GM06990 (cell line): Measurements from ENCODE around the gene MEOX1.

Experiments used
- DNase-seq: peaks from one replicate; pipeline ENCODE4 v3.0.0-alpha.2; 2011; ENCODE audit not compliant: insufficient read length; ENCODE audit errors: extremely low read depth
- H3K27me3 ChIP-seq: replicated peaks from 2 replicates; pipeline ENCODE4 v1.6.0; 2011; ENCODE audit warnings: low read length; ENCODE audit not compliant: control insufficient read depth, insufficient read depth
- H3K36me3 ChIP-seq: 2 replicates; pipeline ENCODE4 v1.5.1; 2011; ENCODE audit warnings: low read length; ENCODE audit not compliant: control insufficient read depth, insufficient read depth
- H3K4me3 ChIP-seq: replicated peaks from 2 replicates; pipeline ENCODE4 v1.5.1; 2011; ENCODE audit warnings: low read depth, mild to moderate bottlenecking, control low read depth, low read length
- TF ChIP-seq, protein P1 (sequence below): IDR thresholded peaks from 2 replicates; pipeline ENCODE4 v1.5.1; 2011; ENCODE audit warnings: low read length, control low read depth, mild to moderate bottlenecking, inconsistent platforms; ENCODE audit not compliant: insufficient read depth, poor library complexity, severe bottlenecking

The MEOX1 gene

DNA sequence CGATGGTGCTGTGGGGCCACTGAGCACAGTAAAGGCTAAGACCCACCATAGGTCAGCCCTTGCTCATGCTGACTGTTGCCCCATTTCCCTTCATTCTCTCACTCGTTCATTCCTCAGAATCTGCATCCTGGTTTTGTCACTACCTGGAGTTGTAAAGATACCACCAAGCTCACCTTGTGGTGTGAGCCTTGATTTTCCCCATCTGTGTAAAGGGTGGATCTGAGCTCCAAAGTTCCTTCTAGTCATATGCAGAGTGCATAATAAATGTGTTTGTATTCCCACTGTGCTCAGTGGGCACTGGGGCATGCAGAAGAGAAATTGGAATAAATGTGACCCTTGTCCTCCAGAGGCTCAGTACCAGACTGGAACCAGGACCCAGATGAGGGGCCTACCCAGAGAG lies 35.2 kb upstream of the MEOX1 start:
- H3K36me3 ChIP-seq = no peaks in the 10 kb centered on the region
- H3K27me3 ChIP-seq = no peaks in the 10 kb centered on the region
- H3K4me3 ChIP-seq = no peak overlapping the region
- DNase-seq = no peak
- TF ChIP-seq, protein P1, sequence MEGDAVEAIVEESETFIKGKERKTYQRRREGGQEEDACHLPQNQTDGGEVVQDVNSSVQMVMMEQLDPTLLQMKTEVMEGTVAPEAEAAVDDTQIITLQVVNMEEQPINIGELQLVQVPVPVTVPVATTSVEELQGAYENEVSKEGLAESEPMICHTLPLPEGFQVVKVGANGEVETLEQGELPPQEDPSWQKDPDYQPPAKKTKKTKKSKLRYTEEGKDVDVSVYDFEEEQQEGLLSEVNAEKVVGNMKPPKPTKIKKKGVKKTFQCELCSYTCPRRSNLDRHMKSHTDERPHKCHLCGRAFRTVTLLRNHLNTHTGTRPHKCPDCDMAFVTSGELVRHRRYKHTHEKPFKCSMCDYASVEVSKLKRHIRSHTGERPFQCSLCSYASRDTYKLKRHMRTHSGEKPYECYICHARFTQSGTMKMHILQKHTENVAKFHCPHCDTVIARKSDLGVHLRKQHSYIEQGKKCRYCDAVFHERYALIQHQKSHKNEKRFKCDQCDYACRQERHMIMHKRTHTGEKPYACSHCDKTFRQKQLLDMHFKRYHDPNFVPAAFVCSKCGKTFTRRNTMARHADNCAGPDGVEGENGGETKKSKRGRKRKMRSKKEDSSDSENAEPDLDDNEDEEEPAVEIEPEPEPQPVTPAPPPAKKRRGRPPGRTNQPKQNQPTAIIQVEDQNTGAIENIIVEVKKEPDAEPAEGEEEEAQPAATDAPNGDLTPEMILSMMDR = no peak

DNA sequence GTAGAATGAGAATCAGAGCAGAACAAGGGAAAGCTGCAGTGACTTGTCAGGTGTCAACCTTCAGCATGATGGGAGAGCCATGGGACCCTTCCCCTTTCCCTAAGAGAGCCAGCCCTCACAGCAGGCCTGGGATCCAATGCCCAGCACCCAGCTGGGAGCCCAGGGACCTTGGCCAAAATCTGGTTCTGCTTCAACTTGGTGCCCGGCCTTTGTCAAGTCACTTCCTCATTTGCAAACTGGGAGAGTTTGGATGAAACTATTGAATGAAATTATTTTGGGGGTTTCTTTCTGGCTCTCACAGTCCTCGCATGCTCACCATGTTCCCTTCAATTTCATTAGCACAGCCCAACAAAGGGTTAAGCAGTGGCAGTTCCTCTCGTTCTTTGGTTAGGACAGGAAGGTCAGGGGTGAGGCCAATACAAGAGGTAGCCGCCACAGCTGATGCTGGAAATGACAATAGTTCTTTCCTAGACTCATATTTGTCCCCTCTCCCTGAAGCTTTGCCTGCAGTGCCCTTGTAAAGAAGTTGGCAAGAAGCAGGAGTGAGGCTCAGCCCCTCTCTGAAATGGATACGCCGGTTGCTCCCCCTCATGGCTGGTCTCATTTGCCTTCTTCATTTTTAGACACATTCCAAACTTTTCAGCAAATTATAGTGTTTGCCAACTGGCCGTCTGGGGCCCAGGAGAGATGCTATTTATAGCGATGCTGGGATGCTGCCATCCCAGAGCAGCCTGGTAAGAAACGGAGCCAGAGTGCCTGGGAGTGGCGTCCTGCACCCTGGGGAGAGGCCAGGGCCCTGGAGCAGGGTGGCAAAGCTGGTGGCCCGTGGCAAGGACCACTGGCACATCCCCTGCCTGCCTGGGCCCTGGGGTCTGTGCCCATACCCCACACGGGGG lies 34.5 kb upstream of the MEOX1 start:
- TF ChIP-seq, protein P1 = no peak
- no peaks in the 10 kb centered on the region for H3K36me3 ChIP-seq
- H3K4me3 ChIP-seq = no peak overlapping the region
- no peak for DNase-seq
- H3K27me3 ChIP-seq = 0 out of 2 replicates have a peak, but pooled peaks cover 2% of the 10 kb centered on the region

DNA sequence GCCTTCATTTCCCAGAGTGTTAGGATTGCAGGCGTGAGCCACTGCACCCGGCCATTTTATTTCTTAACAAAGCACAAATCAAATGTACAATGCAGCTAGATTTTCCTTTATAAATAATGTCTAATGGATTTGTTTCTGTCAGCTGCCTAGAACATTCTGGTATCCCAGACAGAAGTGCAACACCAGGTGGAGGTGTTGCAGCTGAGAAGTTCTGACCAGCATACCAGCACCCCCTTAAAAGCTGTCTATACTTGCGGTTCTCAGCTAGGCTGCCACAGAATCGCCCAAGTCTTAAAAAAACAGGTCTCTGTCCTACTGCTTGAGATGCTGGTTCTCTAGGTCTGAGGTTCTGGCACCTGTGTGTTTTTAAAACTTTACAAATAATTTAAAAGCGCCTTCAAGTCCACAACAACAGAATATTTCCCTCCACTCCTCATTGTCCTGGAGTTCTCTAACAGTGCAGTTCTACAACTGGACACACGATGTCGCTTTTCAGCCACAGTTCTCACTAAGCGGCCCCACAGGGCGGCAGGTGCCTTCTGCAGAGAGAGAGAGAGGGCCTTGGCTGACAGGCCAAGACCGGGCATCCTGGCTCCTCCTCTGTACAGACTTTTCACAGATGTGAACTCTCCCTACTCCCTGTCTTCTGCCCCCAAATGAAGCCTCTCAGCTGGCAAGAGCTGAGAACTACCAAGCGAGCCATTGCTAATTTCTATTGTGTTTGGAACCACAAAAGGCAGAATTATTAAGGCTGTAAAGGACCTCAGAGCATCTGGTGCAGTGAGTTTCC lies 32.6 kb upstream of the MEOX1 start:
- TF ChIP-seq, protein P1 = peak; percentile 87
- Histone ChIP-seq H3K36me3 (no peaks in the 10 kb centered on the region), H3K4me3 (no peak overlapping the region), H3K27me3 (0 out of 2 replicates have a peak, but pooled peaks cover 2% of the 10 kb centered on the region)
- DNase-seq = no peak

DNA sequence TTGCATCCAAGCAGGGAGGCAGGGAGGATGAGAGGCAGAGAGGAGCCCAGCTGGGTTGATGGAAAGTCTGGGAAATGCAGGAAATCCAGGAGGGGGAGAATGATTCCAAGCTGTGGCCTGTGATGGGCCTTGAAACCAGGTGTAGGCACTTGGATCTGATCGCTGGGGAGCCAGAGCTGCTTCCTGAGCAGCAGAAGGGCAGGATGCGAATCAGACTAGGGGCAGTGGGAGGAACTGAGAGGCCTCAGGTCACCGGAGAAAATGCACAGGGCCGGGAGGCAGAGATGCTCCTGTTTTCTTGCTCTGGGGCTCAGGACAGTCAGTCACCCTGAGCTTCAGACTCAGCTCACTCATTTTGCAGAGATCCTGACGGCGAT lies 29.6 kb upstream of the MEOX1 start:
- H3K4me3 ChIP-seq = no peak overlapping the region
- no peaks in the 10 kb centered on the region for H3K36me3 ChIP-seq
- H3K27me3 ChIP-seq = peaks cover 2% of the 10 kb centered on the region; the same call in 1 of the 2 replicates
- TF ChIP-seq, protein P1 = no peak
- no peak for DNase-seq

DNA sequence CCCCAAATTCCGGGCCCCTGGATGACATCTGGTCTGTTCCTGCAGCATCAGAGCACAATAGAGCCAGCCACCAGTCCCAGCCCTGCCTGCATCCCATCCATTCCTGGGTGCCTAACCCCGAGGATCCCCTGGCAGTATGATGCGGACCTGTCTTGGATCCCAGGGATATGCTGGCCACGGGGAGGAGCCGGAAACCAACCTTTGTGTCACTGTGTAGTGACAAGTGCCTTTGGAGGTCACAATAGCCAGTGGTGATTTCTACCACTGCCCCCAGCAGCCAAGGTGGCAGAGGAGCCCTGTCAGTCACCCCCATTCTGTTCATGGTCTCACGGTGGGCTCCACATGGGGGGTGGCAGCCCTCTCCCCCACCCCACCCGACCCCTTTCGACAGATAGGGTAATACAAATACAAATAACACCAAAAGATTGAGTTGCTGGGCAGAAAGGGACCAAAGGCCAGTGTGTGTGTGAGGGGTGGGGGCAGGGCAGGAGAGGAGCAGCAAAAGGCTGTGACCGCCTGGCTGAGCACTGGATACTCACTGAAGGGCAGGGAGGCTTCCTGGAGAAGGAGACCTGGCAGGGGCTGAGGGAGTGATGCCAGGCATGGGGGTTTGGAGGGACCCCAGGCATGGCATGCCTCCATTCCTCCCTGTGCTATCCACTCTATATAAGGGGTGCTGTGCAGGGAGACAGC lies 29.0 kb upstream of the MEOX1 start:
- peaks cover 2% of the 10 kb centered on the region; the same call in 1 of the 2 replicates for H3K27me3 ChIP-seq
- H3K4me3 ChIP-seq = no peak overlapping the region
- TF ChIP-seq, protein P1 = no peak
- no peak for DNase-seq
- H3K36me3 ChIP-seq = no peaks in the 10 kb centered on the region
